Endothelial cell of umbilical vein (primary cell): ENCODE results near the gene CDCA5. TPM values are rescaled to one million over a fixed set of nuclear protein-coding genes. Genes with fewer than 3 reads are reported as not detected.

ENCODE experiments used
- BruUV-seq: library from RNA; stranded (reverse); fragments of 400-500 nt; replicated peaks from 2 replicates; lab custom pipeline; 2021; lab: Mats Ljungman, UMichigan
- CTCF ChIA-PET: fragments of 300-600, 350-600 bp; sonication (Branson Sonifier 250); formaldehyde crosslinking; loops from one replicate; lab custom pipeline; 2021; ENCODE audit warnings: antibody characterized with exemption, inconsistent platforms; lab: Charles Lee
- POLR2A ChIA-PET: fragments of 300-600, 350-600 bp; sonication (Branson Sonifier 250); formaldehyde crosslinking; loops from one replicate; lab custom pipeline; 2021; ENCODE audit warnings: antibody characterized with exemption, inconsistent platforms; lab: Charles Lee
- DNase-seq: peaks from one replicate; pipeline ENCODE4 v3.0.0-alpha.2; 2011; ENCODE audit warnings: low read depth, low spot score
- FAIRE-seq: peaks from 2 replicates; lab custom pipeline; 2011; peaks lifted over from hg19 to GRCh38; lab: Jason Lieb, UNC
- H2AFZ ChIP-seq: 2 replicates; pipeline ENCODE4 v1.6.0; 2012; ENCODE audit warnings: low read depth, low read length, control low read depth, inconsistent platforms
- H3K27ac ChIP-seq: 2 replicates; pipeline ENCODE4 v1.5.1; 2011; ENCODE audit warnings: low read depth, mild to moderate bottlenecking, control low read depth, low read length, moderate library complexity; ENCODE audit not compliant: insufficient read depth
- H3K27me3 ChIP-seq, 2 experiments: 2 replicates each; pipeline versions ENCODE4 v1.6.0 to v1.6.1; 2011; ENCODE audit warnings: low read length in 2 of 2, mixed read lengths in 1 of 2; ENCODE audit not compliant: control insufficient read depth in 2 of 2, insufficient read depth in 2 of 2
- H3K36me3 ChIP-seq, 2 experiments: 2 replicates in 1 of 2; 3 replicates in 1 of 2; pipeline ENCODE4 v1.5.1; 2011; ENCODE audit warnings: low read length in 2 of 2, mild to moderate bottlenecking in 1 of 2, moderate library complexity in 1 of 2; ENCODE audit not compliant: control insufficient read depth in 2 of 2, insufficient read depth in 2 of 2; ENCODE audit errors: extremely low read depth in 1 of 2
- H3K4me1 ChIP-seq: 3 replicates; pipeline ENCODE4 v1.5.1; 2011; ENCODE audit warnings: mild to moderate bottlenecking, low read length; ENCODE audit not compliant: control insufficient read depth, insufficient read depth; ENCODE audit errors: extremely low read depth
- H3K4me2 ChIP-seq: 2 replicates; pipeline ENCODE4 v1.6.1; 2011; ENCODE audit warnings: low read length, control low read depth, mixed read lengths; ENCODE audit not compliant: insufficient read depth
- H3K4me3 ChIP-seq, 3 experiments: fragments of 200-600 bp in 1 of 3; sonication (generic), shearing (Covaris generic) in 1 of 3; replicated peaks in 1 of 3; 2 replicates each; pipeline ENCODE4 v1.5.1; 2011 to 2016; ENCODE audit warnings: control low read depth in 3 of 3, low read length in 3 of 3, mild to moderate bottlenecking in 2 of 3, inconsistent platforms in 1 of 3, low read depth in 1 of 3, moderate library complexity in 1 of 3; ENCODE audit not compliant: insufficient read depth in 1 of 3
- H3K79me2 ChIP-seq: 2 replicates; pipeline ENCODE4 v1.6.0; 2012; ENCODE audit warnings: low read length, inconsistent platforms; ENCODE audit not compliant: control insufficient read depth, insufficient read depth
- H3K9ac ChIP-seq: replicated peaks from 2 replicates; pipeline ENCODE3; 2011; ENCODE audit warnings: low read length, control low read depth; ENCODE audit not compliant: insufficient read depth; ENCODE audit errors: extremely low read depth
- H3K9me1 ChIP-seq: replicated peaks from 3 replicates; pipeline ENCODE4 v1.6.0; 2011; ENCODE audit warnings: mild to moderate bottlenecking, low read length; ENCODE audit not compliant: control insufficient read depth, insufficient read depth; ENCODE audit errors: extremely low read depth
- H3K9me3 ChIP-seq: replicated peaks from 2 replicates; pipeline ENCODE4 v1.5.1; 2012; ENCODE audit warnings: low read length, inconsistent platforms; ENCODE audit not compliant: control insufficient read depth, insufficient read depth
- H4K20me1 ChIP-seq: replicated peaks from 2 replicates; pipeline ENCODE3; 2011; ENCODE audit warnings: mild to moderate bottlenecking, low read length; ENCODE audit not compliant: control insufficient read depth, insufficient read depth; ENCODE audit errors: extremely low read depth
- EZH2 ChIP-seq: IDR thresholded peaks from 2 replicates; pipeline ENCODE4 v1.6.1; 2012; ENCODE audit warnings: borderline replicate concordance, low read depth, mild to moderate bottlenecking, moderate library complexity, low read length, inconsistent platforms; ENCODE audit not compliant: severe bottlenecking
- FOS ChIP-seq: IDR thresholded peaks from 2 replicates; pipeline ENCODE4 v1.6.1; 2011; ENCODE audit warnings: mild to moderate bottlenecking, low read length, moderate library complexity, borderline replicate concordance; ENCODE audit not compliant: insufficient read depth
- GATA2 ChIP-seq: IDR thresholded peaks from 2 replicates; pipeline ENCODE4 v1.7.0; 2011; ENCODE audit warnings: low read depth, mild to moderate bottlenecking, moderate library complexity, mixed read lengths, low read length; ENCODE audit not compliant: insufficient read length, insufficient read depth
- JUN ChIP-seq: IDR thresholded peaks from 2 replicates; pipeline ENCODE4 v1.6.1; 2011; ENCODE audit warnings: borderline replicate concordance, low read depth; ENCODE audit not compliant: insufficient read length, insufficient read depth
- MAX ChIP-seq: IDR thresholded peaks from 2 replicates; pipeline ENCODE4 v1.6.1; 2011; ENCODE audit not compliant: insufficient read depth, insufficient read length
- MYC ChIP-seq: IDR thresholded peaks from one replicate; pipeline ENCODE4 v1.6.1; 2011; ENCODE audit warnings: mild to moderate bottlenecking, low read depth, low read length
- POLR2A ChIP-seq: IDR thresholded peaks from 2 replicates; pipeline ENCODE4 v1.6.1; 2012; ENCODE audit warnings: low read depth, mild to moderate bottlenecking, control low read depth, low read length
- POLR2AphosphoS5 ChIP-seq: IDR thresholded peaks from 2 replicates; pipeline ENCODE4 v1.6.1; 2012; ENCODE audit warnings: low read depth, mild to moderate bottlenecking, control low read depth, low read length, moderate library complexity; ENCODE audit not compliant: insufficient read depth
- dilution Hi-C: fragments of 300-500 bp; cut with MboI; formaldehyde crosslinking; loops from one replicate; pipeline ENCODE4 v1.15.0; 2019; ENCODE audit warnings: low sequenced_read_pairs; ENCODE audit not compliant: extremely low pct_ligation_motif_present
- intact Hi-C: fragments of 100-400 bp; cut with micrococcal nuclease; formaldehyde crosslinking; loops from one replicate; pipeline ENCODE4 v1.10.0; 2022
- polyA plus RNA-seq, 4 experiments: library from polyadenylated mRNA; depleted of rRNA in 3 of 4; stranded (reverse) in 3 of 4; unstranded in 1 of 4; fragments of >200 nt; gene quantifications; 2 replicates each; pipeline versions ENCODE4 v1.2.1 to v1.2.3, GENCODE V29; 2011 to 2012; ENCODE audit warnings: missing spikeins in 1 of 4
- total RNA-seq: library from RNA; stranded (reverse); gene quantifications from 2 replicates; pipeline ENCODE4 v1.2.3, GENCODE V29; 2021
- TF ChIP-seq, protein P1 (sequence below), 2 donors: IDR thresholded peaks; 1 replicate in 1 of 2; 2 replicates in 1 of 2; pipeline ENCODE4 v1.5.1; 2011; ENCODE audit warnings: low read length in 2 of 2, mild to moderate bottlenecking in 2 of 2, moderate library complexity in 2 of 2, control low read depth in 1 of 2, inconsistent platforms in 1 of 2, low read depth in 1 of 2; ENCODE audit not compliant: insufficient read depth in 1 of 2; ENCODE audit errors: extremely low read depth in 1 of 2

CDCA5 gene
- total and polyA plus RNA-seq, 2 donors (not counting 3 experiments of a cell fraction or from before 2014, with no cell fraction given) = 16.4 to 35.7 TPM

DNA sequence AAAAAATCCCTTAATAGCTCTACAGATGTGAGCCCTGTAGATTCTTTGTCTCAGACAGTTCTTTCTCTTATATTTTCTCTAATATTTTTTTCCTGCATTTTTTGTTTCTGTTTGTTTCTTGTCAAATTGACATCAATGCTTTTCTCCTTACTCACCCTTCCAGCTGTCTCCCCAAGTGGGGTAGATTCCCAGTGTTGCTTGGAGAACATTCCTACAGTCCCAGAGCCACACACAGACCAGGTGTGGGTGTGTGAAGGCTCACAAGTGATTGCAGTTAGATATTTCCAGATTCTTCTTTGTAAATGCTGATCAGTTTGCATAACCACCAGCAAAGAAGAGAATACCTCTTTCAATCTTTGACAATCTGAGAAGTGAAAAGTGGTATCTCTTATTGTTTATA is 19.6 kb upstream of the CDCA5 start:
- BruUV-seq = no TSS peak
- no peak for TF ChIP-seq POLR2AphosphoS5
- TF ChIP-seq GATA2 = no peak
- no peak for TF ChIP-seq JUN
- no peak for TF ChIP-seq EZH2
- no peak for TF ChIP-seq MYC
- TF ChIP-seq POLR2A = no peak
- TF ChIP-seq MAX = no peak
- no peak for TF ChIP-seq FOS
- TF ChIP-seq, protein P1, sequence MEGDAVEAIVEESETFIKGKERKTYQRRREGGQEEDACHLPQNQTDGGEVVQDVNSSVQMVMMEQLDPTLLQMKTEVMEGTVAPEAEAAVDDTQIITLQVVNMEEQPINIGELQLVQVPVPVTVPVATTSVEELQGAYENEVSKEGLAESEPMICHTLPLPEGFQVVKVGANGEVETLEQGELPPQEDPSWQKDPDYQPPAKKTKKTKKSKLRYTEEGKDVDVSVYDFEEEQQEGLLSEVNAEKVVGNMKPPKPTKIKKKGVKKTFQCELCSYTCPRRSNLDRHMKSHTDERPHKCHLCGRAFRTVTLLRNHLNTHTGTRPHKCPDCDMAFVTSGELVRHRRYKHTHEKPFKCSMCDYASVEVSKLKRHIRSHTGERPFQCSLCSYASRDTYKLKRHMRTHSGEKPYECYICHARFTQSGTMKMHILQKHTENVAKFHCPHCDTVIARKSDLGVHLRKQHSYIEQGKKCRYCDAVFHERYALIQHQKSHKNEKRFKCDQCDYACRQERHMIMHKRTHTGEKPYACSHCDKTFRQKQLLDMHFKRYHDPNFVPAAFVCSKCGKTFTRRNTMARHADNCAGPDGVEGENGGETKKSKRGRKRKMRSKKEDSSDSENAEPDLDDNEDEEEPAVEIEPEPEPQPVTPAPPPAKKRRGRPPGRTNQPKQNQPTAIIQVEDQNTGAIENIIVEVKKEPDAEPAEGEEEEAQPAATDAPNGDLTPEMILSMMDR (IDR thresholded peaks at IDR 0.05; ENCODE audit: extremely low read depth in 1 of 2, insufficient read depth in 1 of 2, low read depth in 1 of 2, low read length in 2 of 2) = no peak
- dilution Hi-C loops (no loop called here), intact Hi-C loops (no loop called here)
- no peak overlapping the region for H3K27ac ChIP-seq
- H3K4me1 ChIP-seq = peaks cover 4% of the 10 kb centered on the region
- POLR2A ChIA-PET = no interaction called here
- no peaks in the 10 kb centered on the region for H3K9me1 ChIP-seq
- H3K9ac ChIP-seq = no peak overlapping the region
- H3K36me3 ChIP-seq = peaks cover 0 to 6% of the 10 kb centered on the region in 2 experiments
- H3K9me3 ChIP-seq = no peaks in the 10 kb centered on the region
- no peak for FAIRE-seq
- no peaks in the 10 kb centered on the region for H4K20me1 ChIP-seq
- no peak overlapping the region for H3K4me2 ChIP-seq
- H2AFZ ChIP-seq = no peak overlapping the region
- no peak overlapping the region for H3K4me3 ChIP-seq
- H3K79me2 ChIP-seq = peaks cover 11% of the 10 kb centered on the region
- no peak for DNase-seq
- H3K27me3 ChIP-seq = no peaks in the 10 kb centered on the region
- CTCF ChIA-PET = interaction anchor here (3.5 kb wide), 1 partner anchor 8 kb away, joined by 22 read pairs; the partner anchor contains the start of gene TM7SF2
